Measurements from ENCODE around the gene RAB33A.

GRCh38 chrX:130166503-130166777, 5.3 kb upstream of the RAB33A start:
- no peak for TF ChIP-seq NFE2L2 (conservative IDR thresholded peaks at IDR 0.05; ENCODE audit: low read length)
- TF ChIP-seq CTCF (IDR thresholded peaks at IDR 0.05): no peak
- no peak for TF ChIP-seq EP300 (IDR thresholded peaks at IDR 0.05)
- no peak for TF ChIP-seq POLR2AphosphoS2 (conservative IDR thresholded peaks at IDR 0.05; ENCODE audit: low read length)
- TF ChIP-seq TP53 (CRISPR knock-in tag; IDR thresholded peaks at IDR 0.05): no peak
